Esophagus muscularis mucosa (tissue), 4 donors: ENCODE data around the gene SH3RF3.
"Not testable (repeated sequence)": the region's sequence is repeated elsewhere in the genome, so short reads cannot be mapped to it uniquely, and the experiment has no call there.

ENCODE experiments used
- CTCF ChIP-seq, 3 experiments: fragments of 200-600 bp in 2 of 3; fragments of 450-650 bp in 1 of 3; sonication (generic) in 2 of 3; IDR thresholded peaks; one replicate each; pipeline ENCODE4 v1.5.1; 2017 to 2019; ENCODE audit warnings: antibody characterized with exemption in 3 of 3, mild to moderate bottlenecking in 2 of 3, moderate library complexity in 1 of 3
- EP300 ChIP-seq: sonication (generic); formaldehyde crosslinking; IDR thresholded peaks from one replicate; pipeline ENCODE4 v1.6.1; 2017; ENCODE audit warnings: antibody characterized with exemption
- POLR2A ChIP-seq: fragments of 450-650 bp; IDR thresholded peaks from one replicate; pipeline ENCODE4 v1.6.1; 2017; ENCODE audit warnings: antibody characterized with exemption, moderate library complexity, mild to moderate bottlenecking, low read depth

- TF ChIP-seq POLR2A; EP300; CTCF (IDR thresholded peaks at IDR 0.05): not testable (repeated sequence)
Measured at GRCh38 chr2:109120686-109121085, 8.3 kb upstream of the SH3RF3 start.
